SK-N-SH (cell line): Measurements from ENCODE around the gene THBS3. TPM values are rescaled to one million over a fixed set of nuclear protein-coding genes. Genes with fewer than 3 reads are reported as not detected.

Experiments
- CTCF ChIA-PET: fragments of 300-600, 350-600 bp; formaldehyde crosslinking; extraction: SDS; loops from one replicate; lab custom pipeline; 2021; lab: Yijun Ruan, JAX
- POLR2A ChIA-PET: fragments of 350-600 bp; sonication (Branson Sonifier 250); formaldehyde crosslinking; extraction: SDS; loops from one replicate; lab custom pipeline; 2020; ENCODE audit warnings: antibody characterized with exemption, inconsistent platforms; lab: Yijun Ruan, JAX
- DNase-seq: peaks from one replicate; pipeline ENCODE4 v3.0.0; 2012
- H2AFZ ChIP-seq: fragments of 200-600 bp; sonication (generic); 2 replicates; pipeline ENCODE4 v1.8.1; 2016; ENCODE audit warnings: antibody characterized with exemption, mild to moderate bottlenecking, low read depth
- H3F3A ChIP-seq: fragments of 200-600 bp; sonication (generic); replicated peaks from 2 replicates; pipeline ENCODE3; 2016; ENCODE audit warnings: antibody characterized with exemption, mild to moderate bottlenecking; ENCODE audit not compliant: insufficient read depth
- H3K27ac ChIP-seq, 2 experiments: fragments of 200-500 bp in 1 of 2; fragments of 200-600 bp in 1 of 2; sonication (Bioruptor generic) in 1 of 2; sonication (generic), shearing (Covaris generic) in 1 of 2; 2 replicates each; pipeline versions ENCODE4 v1.5.1 to v1.6.1; 2014 to 2016; ENCODE audit warnings: low read depth in 2 of 2, inconsistent platforms in 1 of 2, low read length in 1 of 2, mild to moderate bottlenecking in 1 of 2, mixed read lengths in 1 of 2
- H3K27me3 ChIP-seq: fragments of 200-600 bp; sonication (generic), shearing (Covaris generic); 2 replicates; pipeline ENCODE4 v1.6.1; 2016; ENCODE audit warnings: mixed run types; ENCODE audit not compliant: insufficient read depth
- H3K36me3 ChIP-seq, 2 experiments: fragments of 200-500 bp in 1 of 2; fragments of 200-600 bp in 1 of 2; sonication (Bioruptor generic) in 1 of 2; sonication (generic) in 1 of 2; replicated peaks in 1 of 2; 2 replicates each; pipeline versions ENCODE3 to v1.5.1; 2014 to 2016; ENCODE audit warnings: low read length in 1 of 2, mild to moderate bottlenecking in 1 of 2; ENCODE audit not compliant: insufficient read depth in 2 of 2, control insufficient read depth in 1 of 2
- H3K4me1 ChIP-seq, 2 experiments: fragments of 200-500 bp in 1 of 2; fragments of 200-600 bp in 1 of 2; sonication (Bioruptor generic) in 1 of 2; sonication (generic), shearing (Covaris generic) in 1 of 2; 2 replicates each; pipeline versions ENCODE4 v1.5.1 to v1.6.1; 2014 to 2016; ENCODE audit warnings: low read depth in 1 of 2, low read length in 1 of 2, mixed run types in 1 of 2; ENCODE audit not compliant: insufficient read depth in 2 of 2, control insufficient read depth in 1 of 2
- H3K4me2 ChIP-seq: fragments of 200-600 bp; sonication (generic), shearing (Covaris generic); 2 replicates; pipeline ENCODE4 v1.6.1; 2017; ENCODE audit warnings: mixed run types
- H3K4me3 ChIP-seq, 2 experiments: fragments of 200-500 bp in 1 of 2; fragments of 200-600 bp in 1 of 2; sonication (Bioruptor generic) in 1 of 2; sonication (generic), shearing (Covaris generic) in 1 of 2; 2 replicates each; pipeline versions ENCODE4 v1.5.1 to v1.8.1; 2014 to 2016; ENCODE audit warnings: low read depth in 2 of 2, inconsistent platforms in 1 of 2, low read length in 1 of 2, mild to moderate bottlenecking in 1 of 2, mixed read lengths in 1 of 2, moderate library complexity in 1 of 2
- H3K79me2 ChIP-seq: fragments of 200-600 bp; sonication (generic); 2 replicates; pipeline ENCODE4 v1.8.1; 2017; ENCODE audit warnings: mild to moderate bottlenecking; ENCODE audit not compliant: insufficient read depth
- H3K9ac ChIP-seq: fragments of 200-600 bp; sonication (generic); 2 replicates; pipeline ENCODE4 v1.6.1; 2017; ENCODE audit warnings: mixed run types
- H3K9me2 ChIP-seq: fragments of 200-600 bp; sonication (generic); 2 replicates; pipeline ENCODE4 v1.6.1; 2017; ENCODE audit warnings: mixed run types
- H3K9me3 ChIP-seq: fragments of 200-600 bp; sonication (generic); 2 replicates; pipeline ENCODE4 v1.6.1; 2017; ENCODE audit warnings: mixed run types, mild to moderate bottlenecking, moderate library complexity
- H4K20me1 ChIP-seq: fragments of 200-600 bp; sonication (generic); 2 replicates; pipeline ENCODE4 v1.6.1; 2017; ENCODE audit warnings: mild to moderate bottlenecking, mixed run types; ENCODE audit not compliant: insufficient read depth
- CHD2 ChIP-seq: fragments of 150-350 bp; IDR thresholded peaks from 2 replicates; pipeline ENCODE4 v1.6.1; 2018; ENCODE audit warnings: low read length; ENCODE audit not compliant: partially characterized antibody
- ELF1 ChIP-seq: IDR thresholded peaks from 2 replicates; pipeline ENCODE4 v1.4.0; 2012
- EP300 ChIP-seq, 2 experiments: IDR thresholded peaks; 2 replicates each; pipeline versions ENCODE4 v1.4.0 to v1.6.1; 2012; ENCODE audit warnings: borderline replicate concordance in 1 of 2, low read depth in 1 of 2, low read length in 1 of 2
- FOSL2 ChIP-seq: IDR thresholded peaks from 2 replicates; pipeline ENCODE4 v1.4.0; 2012; ENCODE audit warnings: low read depth, mild to moderate bottlenecking, moderate library complexity, borderline replicate concordance
- FOXJ3 ChIP-seq: sonication (generic); formaldehyde crosslinking; IDR thresholded peaks from 2 replicates; pipeline ENCODE4 v1.5.1; 2020; ENCODE audit warnings: mild to moderate bottlenecking, missing genetic modification reagents
- FOXM1 ChIP-seq: IDR thresholded peaks from 2 replicates; pipeline ENCODE4 v1.4.0; 2012; ENCODE audit warnings: low read depth, mild to moderate bottlenecking
- IRF3 ChIP-seq: fragments of 150-350 bp; IDR thresholded peaks from 2 replicates; pipeline ENCODE4 v1.6.1; 2016; ENCODE audit warnings: mild to moderate bottlenecking, low read depth, low read length
- JUND ChIP-seq: IDR thresholded peaks from 2 replicates; pipeline ENCODE4 v1.4.0; 2012
- MEF2A ChIP-seq: IDR thresholded peaks from 2 replicates; pipeline ENCODE4 v1.4.0; 2012; ENCODE audit warnings: low read depth, borderline replicate concordance
- MXI1 ChIP-seq: IDR thresholded peaks from 2 replicates; pipeline ENCODE4 v1.6.1; 2012; ENCODE audit warnings: mild to moderate bottlenecking, low read depth, low read length, improper control_type of control experiment
- NRF1 ChIP-seq: IDR thresholded peaks from 2 replicates; pipeline ENCODE4 v1.6.1; 2012; ENCODE audit warnings: low read depth, mild to moderate bottlenecking, low read length
- PBX3 ChIP-seq: IDR thresholded peaks from 2 replicates; pipeline ENCODE4; 2012
- POLR2AphosphoS5 ChIP-seq: IDR thresholded peaks from 2 replicates; pipeline ENCODE4 v1.6.1; 2012; ENCODE audit warnings: low read depth, low read length
- RAD21 ChIP-seq: IDR thresholded peaks from 2 replicates; pipeline ENCODE4 v1.6.1; 2012; ENCODE audit warnings: mild to moderate bottlenecking, low read length
- REST ChIP-seq: IDR thresholded peaks from 2 replicates; pipeline ENCODE4 v1.6.1; 2012; ENCODE audit warnings: mild to moderate bottlenecking, low read depth, low read length, moderate library complexity
- SIN3A ChIP-seq: IDR thresholded peaks from 2 replicates; pipeline ENCODE4 v1.6.1; 2012; ENCODE audit warnings: low read depth, mild to moderate bottlenecking, low read length, moderate library complexity, borderline replicate concordance
- TEAD4 ChIP-seq: IDR thresholded peaks from 2 replicates; pipeline ENCODE4 v1.4.0; 2012; ENCODE audit warnings: mild to moderate bottlenecking, borderline replicate concordance; ENCODE audit not compliant: insufficient read depth
- YY1 ChIP-seq: IDR thresholded peaks from 2 replicates; pipeline ENCODE4 v1.4.0; 2012; ENCODE audit warnings: low read depth, mild to moderate bottlenecking
- WGBS: methylation state at CpG from one replicate; pipeline ENCODE4 v1.1.6; 2017; ENCODE audit warnings: low lambda C conversion rate; 5-methylcytosine and 5-hydroxymethylcytosine counted together
- polyA plus RNA-seq, 3 experiments: library from polyadenylated mRNA; depleted of rRNA; stranded (reverse); fragments of >200 nt; gene quantifications; 2 replicates each; pipeline ENCODE4 v1.2.3, GENCODE V29; 2012

THBS3 gene
- polyA plus RNA-seq, 1 of the 3 experiments (the other 2 are of a cell fraction), result 124 TPM

- no peaks in the 10 kb centered on the region for H3K9me3 ChIP-seq
- WGBS, result 100% methylated on average over 3 of the region's 3 CpGs
- H3K9me2 ChIP-seq, result no peaks in the 10 kb centered on the region
- ChIA-PET POLR2A (no interaction called here), CTCF (no interaction called here)
- no peak overlapping the region for H3K9ac ChIP-seq
- peaks cover 13 to 50% of the 10 kb centered on the region in 2 experiments for H3K36me3 ChIP-seq
- H3K27me3 ChIP-seq, result no peaks in the 10 kb centered on the region
- H3K27ac ChIP-seq, result no peak overlapping the region
- no peaks in the 10 kb centered on the region for H4K20me1 ChIP-seq
- H3K79me2 ChIP-seq, result peaks cover 19% of the 10 kb centered on the region; the same call in 1 of the 2 replicates
- no peak overlapping the region for H3K4me3 ChIP-seq
- H3K4me2 ChIP-seq, result no peak overlapping the region
- H3K4me1 ChIP-seq, result peaks cover 0 to 18% of the 10 kb centered on the region in 2 experiments; a peak in 2 of 4 replicates
- no peak overlapping the region for H2AFZ ChIP-seq
- no peak for DNase-seq
- peaks cover 12% of the 10 kb centered on the region for H3F3A ChIP-seq
- TF ChIP-seq IRF3, result no peak
- no peak for TF ChIP-seq CHD2
- TF ChIP-seq ELF1, result no peak
- no peak for TF ChIP-seq EP300 (IDR thresholded peaks at IDR 0.05; ENCODE audit: borderline replicate concordance in 1 of 2, low read depth in 1 of 2, low read length in 1 of 2)
- TF ChIP-seq FOXJ3 (CRISPR knock-in tag), result no peak
- TF ChIP-seq REST, result no peak
- TF ChIP-seq PBX3, result no peak
- no peak for TF ChIP-seq SIN3A
- no peak for TF ChIP-seq MXI1
- TF ChIP-seq POLR2AphosphoS5, result no peak
- TF ChIP-seq TEAD4, result no peak
- no peak for TF ChIP-seq FOXM1
- no peak for TF ChIP-seq JUND
- no peak for TF ChIP-seq FOSL2
- no peak for TF ChIP-seq RAD21
- TF ChIP-seq YY1, result no peak
- no peak for TF ChIP-seq MEF2A
- TF ChIP-seq NRF1, result no peak
Observed at GRCh38 chr1:155198547-155198906, 9.2 kb downstream of the THBS3 start.
